ENCODE measurements around the gene PLCB1.
A peak's percentile ranks its signal among the peaks of the same experiment; 100 is the strongest.

Gene PLCB1

GRCh38 chr20:8917084-8917483 lies 785.0 kb downstream of the PLCB1 start:
- DNase-seq: no peak

GRCh38 chr20:8918145-8918544 lies 786.1 kb downstream of the PLCB1 start:
- DNase-seq: no peak

- no peak for DNase-seq
Observed at GRCh38 chr20:8924539-8924938, 792.5 kb downstream of the PLCB1 start.

- DNase-seq: no peak
Observed at GRCh38 chr20:8930726-8931125, 798.7 kb downstream of the PLCB1 start.

GRCh38 chr20:8932192-8933165 lies 800.4 kb downstream of the PLCB1 start:
- no peak for DNase-seq

- peak; percentile 91 for DNase-seq
Observed at GRCh38 chr20:8933381-8933807, 801.3 kb downstream of the PLCB1 start.

GRCh38 chr20:8934362-8934761 lies 802.3 kb downstream of the PLCB1 start:
- no peak for DNase-seq

Data from NCI-H524 treated with DMSO at 0.1 percent for 48 hours (cell line).